CD4-positive, alpha-beta T cell treated with Interleukin-6 at 100 ng/mL for 8 hours (primary cell): ENCODE data around the gene PHC2.
A peak's percentile ranks its signal among the peaks of the same experiment; 100 is the strongest.

Source experiments
- DNase-seq: peaks from one replicate; pipeline ENCODE4 v3.0.0-alpha.2; 2020; ENCODE audit warnings: mixed read lengths, low spot score

Gene PHC2

DNA sequence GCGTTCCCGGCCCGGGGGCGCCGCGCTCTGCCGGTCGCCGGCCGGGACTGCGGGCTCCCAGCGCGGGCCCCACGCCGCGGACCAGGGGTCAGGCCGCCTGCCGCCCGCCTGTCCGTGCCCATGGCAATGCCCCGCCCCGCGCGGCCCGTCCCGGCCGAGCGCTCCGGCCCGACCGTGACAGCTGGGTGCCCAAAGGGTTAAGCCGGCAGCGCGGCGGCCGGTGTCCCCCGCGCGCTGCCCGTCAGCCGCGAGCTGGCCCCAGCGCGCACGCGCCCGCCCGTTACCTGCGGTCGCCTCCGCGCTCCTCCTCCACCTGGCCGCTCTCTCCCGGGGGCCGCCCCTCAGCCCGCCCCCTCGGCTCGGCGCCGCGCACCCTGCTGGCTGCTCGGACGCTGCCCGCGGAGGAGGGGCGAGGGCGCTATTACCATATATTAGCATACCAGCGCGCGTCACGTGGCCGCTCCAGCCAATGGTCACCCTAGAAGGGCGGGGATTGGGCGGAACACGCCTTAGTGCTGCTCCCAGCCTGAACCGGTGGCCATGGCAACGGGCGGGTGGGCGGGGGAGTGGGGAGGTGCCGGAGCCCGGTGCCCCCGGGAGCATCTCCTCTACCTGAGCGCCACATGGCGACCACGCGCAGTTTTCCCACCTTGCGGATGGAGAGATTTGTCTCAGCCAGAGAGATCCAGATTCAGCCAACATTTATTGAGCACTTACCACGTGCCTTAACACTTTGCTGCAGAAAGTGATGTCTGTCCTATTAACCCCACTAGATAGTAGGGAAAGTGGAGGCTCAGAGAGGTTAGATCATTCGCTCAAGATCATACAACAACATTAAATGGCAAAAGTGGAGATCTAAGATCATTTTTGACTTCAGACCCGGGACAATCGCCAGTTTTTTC, at the start of gene PHC2:
Gene PHC2, minus strand, starts transcription at position 404 of the 902 bp plus-strand sequence. CDS start 55,556 bp downstream, outside the sequence.
- DNase-seq = peak; percentile 93

DNA sequence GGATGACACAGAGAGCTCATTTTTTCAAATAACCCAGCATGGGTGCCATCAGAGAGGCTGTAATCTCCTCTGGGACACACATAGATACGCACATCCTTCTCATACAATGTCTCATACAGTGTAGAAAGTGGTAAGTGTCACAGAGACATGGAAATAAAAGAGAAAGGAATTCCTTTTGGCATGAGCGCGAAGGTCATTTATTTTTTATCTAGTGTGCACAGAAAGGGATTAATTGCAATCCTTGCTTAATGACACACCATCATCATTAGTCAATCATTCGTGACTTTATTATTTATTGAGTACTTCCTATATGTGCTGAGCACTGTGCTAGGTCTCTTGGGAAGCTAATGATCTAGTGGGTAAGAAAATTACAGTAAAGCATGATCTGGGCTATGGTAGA, 46.6 kb upstream of the PHC2 start:
- no peak for DNase-seq

DNA sequence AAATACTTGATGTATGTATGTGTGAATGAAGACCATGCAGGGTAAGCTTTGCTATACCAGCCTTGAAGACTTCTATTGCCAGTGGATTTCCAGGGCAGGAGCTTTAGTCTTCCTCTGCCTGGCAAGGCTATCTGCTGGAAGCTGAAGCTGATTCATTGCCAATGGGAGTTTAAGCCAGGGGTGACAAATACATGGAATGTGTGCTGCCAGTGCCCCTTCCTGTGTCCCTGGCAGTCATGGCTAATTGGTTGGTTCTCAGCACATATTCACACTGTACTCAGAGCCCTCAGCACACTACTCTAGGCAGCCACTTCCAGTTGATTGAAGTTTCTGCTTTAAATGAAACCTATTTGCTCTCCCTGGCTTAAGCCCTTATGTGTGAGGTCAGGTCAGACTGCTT, 43.0 kb upstream of the PHC2 start:
- no peak for DNase-seq

- peak; percentile 88 for DNase-seq
These were observed 41.5 kb upstream of the PHC2 start, which contains the start of gene ZSCAN20 for GRCh38 chr1:33472269-33472980. ZSCAN20 (plus strand) TSS chr1:33472645; CDS start chr1:33479289, 6,644 bp downstream.

- DNase-seq = no peak
These were observed 40.5 kb upstream of the PHC2 start for GRCh38 chr1:33471416-33471815.

- DNase-seq = peak; percentile 54
These were observed 39.7 kb upstream of the PHC2 start for GRCh38 chr1:33470495-33471012.

- no peak for DNase-seq
These were observed 38.8 kb upstream of the PHC2 start for GRCh38 chr1:33469691-33470090.

- no peak for DNase-seq
These were observed 38.1 kb upstream of the PHC2 start for GRCh38 chr1:33468967-33469366.

GRCh38 chr1:33468531-33468930, 37.6 kb upstream of the PHC2 start:
- no peak for DNase-seq

GRCh38 chr1:33468011-33468410, 37.1 kb upstream of the PHC2 start:
- no peak for DNase-seq

DNA sequence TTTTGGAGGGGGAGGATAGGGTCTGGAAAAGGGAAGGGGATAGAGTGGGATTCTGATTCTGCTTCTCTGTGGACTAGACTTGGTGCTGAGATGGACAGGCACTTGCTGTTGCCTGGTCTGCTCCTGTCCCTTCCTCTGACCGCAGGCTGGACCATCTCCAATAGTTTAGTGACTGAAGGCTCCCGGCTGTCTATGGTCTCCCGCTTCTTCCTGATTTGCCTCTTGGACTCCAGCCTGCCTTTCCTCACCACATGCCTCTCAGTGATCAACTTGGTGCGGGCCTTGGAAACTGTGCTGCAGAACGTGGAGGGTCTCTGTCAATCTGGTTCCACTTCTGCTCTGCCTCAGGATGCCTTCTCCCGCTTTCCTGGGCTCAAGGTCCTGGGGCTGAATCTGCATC, 35.3 kb upstream of the PHC2 start:
- DNase-seq = no peak

GRCh38 chr1:33465316-33465715, 34.4 kb upstream of the PHC2 start:
- DNase-seq = no peak

GRCh38 chr1:33464552-33464951, 33.7 kb upstream of the PHC2 start:
- DNase-seq = no peak

- DNase-seq = no peak
These were observed 31.7 kb upstream of the PHC2 start for GRCh38 chr1:33462405-33463164.

GRCh38 chr1:33460947-33461629, 30.2 kb upstream of the PHC2 start:
- DNase-seq = no peak

DNA sequence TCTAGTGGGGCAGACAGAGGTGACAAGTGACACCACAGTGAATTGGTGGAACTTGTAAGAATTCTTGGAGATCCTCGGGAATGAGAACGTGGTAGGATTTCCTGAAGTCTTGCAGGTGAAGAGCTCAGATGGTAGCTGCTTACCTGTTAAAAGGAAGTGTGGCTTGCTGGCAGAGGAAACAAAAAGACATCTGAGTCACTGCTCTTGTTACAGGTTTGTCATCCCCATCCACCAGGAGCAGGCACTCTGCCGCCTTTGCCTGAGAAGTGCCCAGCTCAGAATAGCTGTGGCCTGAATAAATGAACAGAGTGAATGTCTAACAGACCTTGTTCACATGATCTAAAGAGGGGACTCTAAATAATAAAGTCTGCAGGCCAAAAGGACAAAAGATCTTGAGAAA, 29.2 kb upstream of the PHC2 start:
- no peak for DNase-seq

- no peak for DNase-seq
These were observed 28.8 kb upstream of the PHC2 start for GRCh38 chr1:33459691-33460090.

DNA sequence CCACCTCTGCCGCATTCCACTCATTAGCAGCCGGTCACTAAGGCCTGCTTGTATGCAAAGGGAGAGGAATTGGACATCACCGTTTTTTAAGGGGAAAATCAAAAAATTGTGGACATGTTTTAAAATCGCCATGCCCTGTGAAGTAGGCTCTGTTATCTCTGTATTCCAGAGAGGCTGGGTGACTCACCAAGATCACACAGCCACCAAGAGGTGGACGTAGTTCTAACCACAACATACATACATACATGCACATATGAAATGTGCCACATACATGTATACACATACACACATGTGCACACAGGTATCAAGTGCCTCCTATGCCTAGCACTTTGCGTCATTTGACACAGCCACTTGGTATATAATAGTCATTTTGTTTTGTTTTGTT, 25.6 kb upstream of the PHC2 start:
- DNase-seq = no peak

GRCh38 chr1:33455539-33456501, 24.9 kb upstream of the PHC2 start:
- peak; percentile 33 for DNase-seq

DNA sequence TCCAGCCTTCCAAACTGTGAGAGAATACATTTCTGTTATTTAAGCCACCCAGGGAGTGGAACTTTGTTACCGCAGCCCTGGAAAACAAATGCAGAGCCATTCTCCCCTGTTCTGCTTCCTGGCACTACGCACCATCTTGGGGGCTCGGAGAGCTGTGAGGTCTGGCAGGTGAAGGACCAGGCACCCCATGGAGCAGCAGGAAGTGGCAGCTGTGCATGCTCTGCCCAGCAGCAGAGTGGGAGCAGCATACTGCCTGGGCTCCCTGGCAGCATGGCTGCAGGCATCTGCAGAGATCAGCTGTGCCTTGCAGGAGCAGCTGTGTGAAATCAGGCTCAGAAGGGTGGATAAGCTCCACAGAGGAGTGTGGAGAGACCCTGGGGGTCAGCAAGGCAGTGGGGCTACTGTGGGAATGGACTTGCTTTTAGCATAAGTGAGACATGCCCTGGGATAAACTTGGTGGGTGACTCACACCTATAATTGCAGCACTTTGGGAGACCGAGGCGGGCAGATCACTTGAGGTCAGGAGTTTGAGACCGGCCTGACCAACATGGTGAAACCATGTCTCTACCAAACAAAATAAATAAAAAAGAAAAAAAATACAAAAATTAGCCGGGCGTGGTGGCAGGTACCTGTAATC, 23.9 kb upstream of the PHC2 start:
- DNase-seq = no peak
